ENCODE measurements around the gene ORC5.

GRCh38 chr7:104161244-104161643 lies 46.6 kb downstream of the ORC5 start:
- no peak for TF ChIP-seq CTCF (IDR thresholded peaks at IDR 0.05)
- no peak for TF ChIP-seq EP300 (IDR thresholded peaks at IDR 0.05)
- TF ChIP-seq POLR2AphosphoS5 (IDR thresholded peaks at IDR 0.05): no peak
